H1 (cell line): Measurements from ENCODE around the gene TRIM14.

Experiments used
- JUND ChIP-seq: IDR thresholded peaks from 2 replicates; pipeline ENCODE4 v1.6.1; 2011; ENCODE audit warnings: mild to moderate bottlenecking, improper control_type of control experiment, low read length
- POLR2AphosphoS5 ChIP-seq: IDR thresholded peaks from 2 replicates; pipeline ENCODE4 v1.6.1; 2011; ENCODE audit warnings: low read depth, low read length
- RXRA ChIP-seq: IDR thresholded peaks from 2 replicates; pipeline ENCODE4 v1.6.1; 2011; ENCODE audit warnings: low read depth, mild to moderate bottlenecking, low read length, moderate library complexity; ENCODE audit not compliant: insufficient read depth
- SUZ12 ChIP-seq: fragments of 200-600 bp; sonication (generic); IDR thresholded peaks from 2 replicates; pipeline ENCODE4 v1.6.1; 2012; ENCODE audit warnings: mild to moderate bottlenecking, inconsistent platforms, low read length, moderate library complexity, mixed read lengths
- TF ChIP-seq, protein P1 (sequence below), 3 experiments: IDR thresholded peaks; 1 replicate in 2 of 3; 2 replicates in 1 of 3; pipeline versions ENCODE4 v1.5.1 to v1.6.1; 2011; ENCODE audit warnings: low read length in 3 of 3, mild to moderate bottlenecking in 3 of 3, inconsistent platforms in 2 of 3, low read depth in 1 of 3, moderate library complexity in 1 of 3; ENCODE audit not compliant: insufficient read depth in 1 of 3; ENCODE audit errors: control extremely low read depth in 1 of 3

GRCh38 chr9:98148486-98148885, 29.5 kb upstream of the TRIM14 start:
- TF ChIP-seq RXRA (no peak), SUZ12 (no peak), POLR2AphosphoS5 (no peak), JUND (no peak)
- TF ChIP-seq, protein P1, sequence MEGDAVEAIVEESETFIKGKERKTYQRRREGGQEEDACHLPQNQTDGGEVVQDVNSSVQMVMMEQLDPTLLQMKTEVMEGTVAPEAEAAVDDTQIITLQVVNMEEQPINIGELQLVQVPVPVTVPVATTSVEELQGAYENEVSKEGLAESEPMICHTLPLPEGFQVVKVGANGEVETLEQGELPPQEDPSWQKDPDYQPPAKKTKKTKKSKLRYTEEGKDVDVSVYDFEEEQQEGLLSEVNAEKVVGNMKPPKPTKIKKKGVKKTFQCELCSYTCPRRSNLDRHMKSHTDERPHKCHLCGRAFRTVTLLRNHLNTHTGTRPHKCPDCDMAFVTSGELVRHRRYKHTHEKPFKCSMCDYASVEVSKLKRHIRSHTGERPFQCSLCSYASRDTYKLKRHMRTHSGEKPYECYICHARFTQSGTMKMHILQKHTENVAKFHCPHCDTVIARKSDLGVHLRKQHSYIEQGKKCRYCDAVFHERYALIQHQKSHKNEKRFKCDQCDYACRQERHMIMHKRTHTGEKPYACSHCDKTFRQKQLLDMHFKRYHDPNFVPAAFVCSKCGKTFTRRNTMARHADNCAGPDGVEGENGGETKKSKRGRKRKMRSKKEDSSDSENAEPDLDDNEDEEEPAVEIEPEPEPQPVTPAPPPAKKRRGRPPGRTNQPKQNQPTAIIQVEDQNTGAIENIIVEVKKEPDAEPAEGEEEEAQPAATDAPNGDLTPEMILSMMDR (IDR thresholded peaks at IDR 0.05; ENCODE audit: control extremely low read depth in 1 of 3, insufficient read depth in 1 of 3, low read depth in 1 of 3, low read length in 3 of 3), result no peak
